K562 (cell line): Measurements from ENCODE around the gene TCAP. TPM values are rescaled to one million over a fixed set of nuclear protein-coding genes. Genes with fewer than 3 reads are reported as not detected.

Experiments
- ATAC-seq: fragments of 200-7000 bp; cut with Tn5 transposase; 3 replicates; pipeline ENCODE4 v1.9.1; 2020; ENCODE audit warnings: moderate library complexity
- BruUV-seq: library from RNA; stranded (reverse); fragments of 400-500 nt; replicated peaks from 2 replicates; lab custom pipeline; 2021; lab: Mats Ljungman, UMichigan
- CTCF ChIA-PET: fragments of 300-600 bp; formaldehyde crosslinking; extraction: SDS; loops from one replicate; lab custom pipeline; 2021; ENCODE audit warnings: low intra/inter-chr PET ratio; lab: Yijun Ruan, JAX
- POLR2A ChIA-PET: fragments of 300-600, 350-650 bp; sonication (Branson Sonifier 250); formaldehyde crosslinking; extraction: SDS; loops from one replicate; lab custom pipeline; 2021; ENCODE audit warnings: antibody characterized with exemption, inconsistent platforms; lab: Yijun Ruan, JAX
- DNase-seq, 4 experiments: peaks; one replicate each; pipeline versions ENCODE4 v3.0.0 to v3.0.0-alpha.2; 2011 to 2018; ENCODE audit warnings: low spot score in 3 of 4, mixed read lengths in 3 of 4; ENCODE audit errors: extremely low read depth in 1 of 4
- FAIRE-seq: peaks from 2 replicates; lab custom pipeline; 2011; peaks lifted over from hg19 to GRCh38; lab: Jason Lieb, UNC
- H2AFZ ChIP-seq: 2 replicates; pipeline ENCODE4 v1.6.0; 2011; ENCODE audit warnings: low read depth, low read length, control low read depth, inconsistent platforms
- H3K27ac ChIP-seq: fragments of 200-600 bp; 3 replicates; pipeline ENCODE4 v1.8.0; 2011; ENCODE audit warnings: low read depth, mild to moderate bottlenecking, control low read depth, inconsistent platforms, low read length, moderate library complexity, mixed read lengths; ENCODE audit errors: extremely low read depth
- H3K27me3 ChIP-seq, 2 experiments: fragments of 300-600 bp in 1 of 2; 2 replicates in 1 of 2; 3 replicates in 1 of 2; pipeline versions ENCODE4 v1.6.0 to v1.8.0; 2011; ENCODE audit warnings: inconsistent platforms in 2 of 2, low read length in 2 of 2, mild to moderate bottlenecking in 1 of 2, mixed read lengths in 1 of 2, moderate library complexity in 1 of 2; ENCODE audit not compliant: control insufficient read depth in 2 of 2, insufficient read depth in 2 of 2
- H3K36me3 ChIP-seq: fragments of 300-600 bp; 3 replicates; pipeline ENCODE4 v1.8.0; 2011; ENCODE audit warnings: mild to moderate bottlenecking, low read length, inconsistent platforms; ENCODE audit not compliant: control insufficient read depth, insufficient read depth
- H3K4me1 ChIP-seq, 2 experiments: fragments of 200-600 bp in 1 of 2; replicated peaks in 1 of 2; 2 replicates in 1 of 2; 3 replicates in 1 of 2; pipeline versions ENCODE4 v1.5.1 to v1.8.0; 2011; ENCODE audit warnings: inconsistent platforms in 2 of 2, low read length in 2 of 2, mild to moderate bottlenecking in 1 of 2, mixed read lengths in 1 of 2, moderate library complexity in 1 of 2; ENCODE audit not compliant: control insufficient read depth in 2 of 2, insufficient read depth in 2 of 2
- H3K4me2 ChIP-seq: 2 replicates; pipeline ENCODE4 v1.6.1; 2011; ENCODE audit warnings: low read length, control low read depth, inconsistent platforms, mixed read lengths; ENCODE audit not compliant: insufficient read depth
- H3K4me3 ChIP-seq: fragments of 200-600 bp; sonication (generic), shearing (Covaris generic); 2 replicates; pipeline ENCODE4 v1.5.1; 2016; ENCODE audit warnings: control low read depth, inconsistent platforms
- H3K79me2 ChIP-seq: fragments of 200-600 bp; 3 replicates; pipeline ENCODE4 v1.8.0; 2011; ENCODE audit warnings: low read length, inconsistent platforms; ENCODE audit not compliant: control insufficient read depth, insufficient read depth
- H3K9ac ChIP-seq, 2 experiments: 2 replicates each; pipeline versions ENCODE4 v1.6.0 to v1.6.1; 2011; ENCODE audit warnings: low read depth in 2 of 2, low read length in 2 of 2, control low read depth in 1 of 2, inconsistent platforms in 1 of 2, mild to moderate bottlenecking in 1 of 2, mixed read lengths in 1 of 2; ENCODE audit not compliant: insufficient read depth in 1 of 2
- H3K9me1 ChIP-seq: one replicate; pipeline ENCODE4 v1.6.0; 2011; ENCODE audit warnings: inconsistent platforms, mild to moderate bottlenecking, low read length, moderate library complexity; ENCODE audit not compliant: control insufficient read depth, insufficient read depth
- H3K9me3 ChIP-seq: replicated peaks from 2 replicates; pipeline ENCODE4 v1.5.1; 2011; ENCODE audit warnings: low read depth, low read length, inconsistent platforms; ENCODE audit not compliant: control insufficient read depth, insufficient read depth
- H4K20me1 ChIP-seq: replicated peaks from 2 replicates; pipeline ENCODE4 v1.6.1; 2011; ENCODE audit warnings: low read length, inconsistent platforms, mixed read lengths; ENCODE audit not compliant: control insufficient read depth, insufficient read depth
- COPS2 ChIP-seq: fragments of 450-650 bp; conservative IDR thresholded peaks from 2 replicates; pipeline ENCODE4 v1.6.1; 2016; ENCODE audit warnings: mild to moderate bottlenecking, moderate library complexity
- CREB1 ChIP-seq, 2 experiments: sonication (generic) in 1 of 2; formaldehyde crosslinking in 1 of 2; IDR thresholded peaks; 2 replicates each; pipeline versions ENCODE4 v1.6.1 to v1.8.0; 2012 to 2022; ENCODE audit warnings: inconsistent platforms in 1 of 2, mild to moderate bottlenecking in 1 of 2, missing genetic modification reagents in 1 of 2, moderate library complexity in 1 of 2
- CREM ChIP-seq: IDR thresholded peaks from 2 replicates; pipeline ENCODE4 v1.6.1; 2014; ENCODE audit warnings: antibody characterized with exemption, low read depth
- ELF1 ChIP-seq: fragments of 200-800 bp; sonication (Bioruptor generic); IDR thresholded peaks from 2 replicates; pipeline ENCODE4 v1.6.1; 2016; ENCODE audit warnings: missing genetic modification characterization, missing compliant biosample characterization
- ERF ChIP-seq: fragments of 450-650 bp; formaldehyde crosslinking; IDR thresholded peaks from 2 replicates; pipeline ENCODE4 v1.4.0; 2020; ENCODE audit warnings: mild to moderate bottlenecking, mixed read lengths
- ESRRA ChIP-seq: fragments of 450-650 bp; IDR thresholded peaks from 2 replicates; pipeline ENCODE4 v1.6.1; 2014; ENCODE audit warnings: low read depth, mild to moderate bottlenecking, moderate library complexity, borderline replicate concordance
- RCOR1 ChIP-seq, 2 experiments: IDR thresholded peaks; 2 replicates each; pipeline ENCODE4 v1.6.1; 2012; ENCODE audit warnings: low read depth in 2 of 2, low read length in 2 of 2, borderline replicate concordance in 1 of 2, improper control_type of control experiment in 1 of 2
- SUPT5H ChIP-seq: fragments of 450-650 bp; IDR thresholded peaks from 2 replicates; pipeline ENCODE4 v1.6.1; 2016
- WGBS: fragments of 100-300 bp; shearing (Covaris generic); methylation state at CpG from one replicate; pipeline ENCODE4 v1.1.6; 2016; ENCODE audit warnings: low coverage, mixed read lengths; ENCODE audit not compliant: insufficient coverage; ENCODE audit errors: missing lambda C conversion rate; 5-methylcytosine and 5-hydroxymethylcytosine counted together
- in situ Hi-C: fragments of 300-500 bp; cut with MboI; formaldehyde crosslinking; loops from 4 replicates; pipeline ENCODE4 v1.15.0; 2018; ENCODE audit warnings: inconsistent platforms, mixed read lengths
- intact Hi-C: fragments of 100-400 bp; cut with micrococcal nuclease; formaldehyde crosslinking; loops from 2 replicates; pipeline ENCODE4 v1.14.2; 2022
- polyA plus RNA-seq, 8 experiments: library from polyadenylated mRNA; depleted of rRNA in 4 of 8; stranded (reverse) in 5 of 8; unstranded in 3 of 8; fragments of >200 nt; fragmentation: Nextera tagmentation in 2 of 8; fragmentation: Illumina TruSeq in 1 of 8; extraction: Ambion mirVana in 2 of 8; extraction: Trizol in 1 of 8; gene quantifications; 2 replicates each; pipeline versions ENCODE4 v1.2.1 to v1.2.3, GENCODE V29; 2011 to 2014; ENCODE audit warnings: inconsistent platforms in 1 of 8, missing spikeins in 1 of 8
- total RNA-seq, 7 experiments: library from RNA; depleted of rRNA in 6 of 7; stranded (reverse); fragments of >200 nt in 6 of 7; fragmentation: Illumina TruSeq in 2 of 7; extraction: Trizol in 2 of 7; gene quantifications; 2 replicates each; pipeline versions ENCODE4 v1.2.1 to v1.2.3, GENCODE V29; 2011 to 2021; ENCODE audit warnings: low replicate concordance in 1 of 7
- TF ChIP-seq, protein P1 (sequence below): sonication (generic); formaldehyde crosslinking; IDR thresholded peaks from 2 replicates; pipeline ENCODE4 v1.8.0; 2022; ENCODE audit warnings: missing genetic modification reagents, mild to moderate bottlenecking, moderate library complexity, borderline replicate concordance

Gene TCAP
- total and polyA plus RNA-seq, 9 of the 15 experiments (the other 6 are each of a cell fraction or from before 2014, with no cell fraction given): 0.33 to 1.4 (median 0.82) TPM; not detected in 2

DNA sequence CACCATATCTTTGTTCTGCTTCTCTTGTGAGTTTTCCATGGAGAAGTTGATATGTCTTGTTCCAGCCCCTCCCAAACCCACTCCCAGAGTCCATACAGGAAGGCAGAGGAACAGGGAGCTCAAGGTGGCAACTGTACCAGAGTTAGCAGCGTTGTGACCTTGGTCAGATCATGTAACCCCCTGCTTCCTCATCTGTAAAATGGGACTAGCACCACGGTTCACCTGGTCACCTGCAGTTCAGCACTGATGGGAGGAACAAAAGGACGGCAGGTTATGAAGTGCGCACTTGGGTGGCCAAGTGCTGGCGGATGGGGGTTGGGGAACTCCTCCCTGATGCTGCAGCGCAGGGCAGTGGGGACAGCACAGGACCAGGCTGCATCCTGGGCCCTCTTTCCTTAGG, 49.7 kb upstream of the TCAP start:
- in situ Hi-C loops (no loop called here), intact Hi-C loops (loop anchor here (5.0 kb wide), 1 partner anchor 408 kb away; no protein-coding TSS in a partner anchor)
- Histone ChIP-seq H3K36me3 (no peaks in the 10 kb centered on the region), H3K4me3 (no peak overlapping the region), H3K9me3 (no peaks in the 10 kb centered on the region), H2AFZ (no peak overlapping the region), H3K9me1 (no peaks in the 10 kb centered on the region), H3K27ac (no peak overlapping the region), H3K9ac (no peak overlapping the region), H3K4me1 (peaks cover 0 to 23% of the 10 kb centered on the region in 2 experiments; a peak in 3 of 5 replicates), H4K20me1 (no peaks in the 10 kb centered on the region), H3K4me2 (no peak overlapping the region), H3K27me3 (peaks cover 6 to 30% of the 10 kb centered on the region in 2 experiments; a peak in 2 of 5 replicates), H3K79me2 (no peaks in the 10 kb centered on the region)
- TF ChIP-seq ELF1 (tag) (no peak), CREM (no peak), ESRRA (peak; percentile 61; the same call in 1 of the 2 replicates), ERF (CRISPR knock-in tag) (no peak), RCOR1 (IDR thresholded peaks at IDR 0.05; ENCODE audit: borderline replicate concordance in 1 of 2, low read depth in 2 of 2, low read length in 2 of 2) (no peak), SUPT5H (no peak)
- no peak for DNase-seq
- no TSS peak for BruUV-seq
- ChIA-PET POLR2A (no interaction called here), CTCF (interaction anchor here (0.6 kb wide), 1 partner anchor 179 kb away, joined by 4 read pairs; no protein-coding TSS in a partner anchor)
- 7% methylated on average over 6 of the region's 6 CpGs for WGBS
- no peak for ATAC-seq
- FAIRE-seq: no peak

DNA sequence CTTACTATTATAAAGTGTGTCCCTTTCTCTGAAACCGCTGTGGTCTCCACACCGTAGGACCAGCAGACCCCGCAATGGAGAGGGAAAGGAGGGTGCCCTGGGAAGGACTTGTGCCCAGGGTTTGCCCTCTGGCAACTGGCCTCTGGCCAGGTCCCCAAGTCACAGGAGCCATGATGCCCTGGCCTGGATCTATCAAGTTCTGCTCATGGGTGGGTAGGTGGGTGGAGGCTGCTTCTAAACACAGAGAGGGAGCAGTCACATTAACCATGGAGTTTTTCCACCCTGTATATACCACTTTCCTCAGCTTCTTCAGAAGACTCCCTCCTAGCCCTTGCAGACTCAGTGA, 48.1 kb upstream of the TCAP start:
- in situ Hi-C loops: no loop called here
- peak overlapping the region in 1 of 2 experiments; percentile 89; a peak in 2 of 4 replicates for H3K9ac ChIP-seq
- H2AFZ ChIP-seq: 0 out of 2 replicates have a peak overlapping the region, but pooled peaks have one; percentile 61
- TF ChIP-seq ESRRA (0 out of 2 replicates have a peak, but pooled peaks have one; percentile 26), CREB1 (IDR thresholded peaks at IDR 0.05) (no peak), CREB1 (CRISPR knock-in tag; IDR thresholded peaks at IDR 0.05) (no peak), COPS2 (no peak)
- TF ChIP-seq, protein P1, sequence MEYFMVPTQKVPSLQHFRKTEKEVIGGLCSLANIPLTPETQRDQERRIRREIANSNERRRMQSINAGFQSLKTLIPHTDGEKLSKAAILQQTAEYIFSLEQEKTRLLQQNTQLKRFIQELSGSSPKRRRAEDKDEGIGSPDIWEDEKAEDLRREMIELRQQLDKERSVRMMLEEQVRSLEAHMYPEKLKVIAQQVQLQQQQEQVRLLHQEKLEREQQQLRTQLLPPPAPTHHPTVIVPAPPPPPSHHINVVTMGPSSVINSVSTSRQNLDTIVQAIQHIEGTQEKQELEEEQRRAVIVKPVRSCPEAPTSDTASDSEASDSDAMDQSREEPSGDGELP (CRISPR knock-in tag): no peak
- peak overlapping the region; percentile 43; the same call in 1 of the 2 replicates for H3K4me2 ChIP-seq
- no peak overlapping the region; the same call in 1 of the 2 replicates for H3K4me3 ChIP-seq
- POLR2A ChIA-PET: no interaction called here
- no peaks in the 10 kb centered on the region for H3K9me1 ChIP-seq
- DNase-seq (no peak), FAIRE-seq (no peak), ATAC-seq (no peak)
- H3K4me1 ChIP-seq: peaks cover under 1 to 28% of the 10 kb centered on the region in 2 experiments; a peak in 3 of 5 replicates
- H3K36me3 ChIP-seq: no peaks in the 10 kb centered on the region
- no peaks in the 10 kb centered on the region for H3K9me3 ChIP-seq
- no peaks in the 10 kb centered on the region for H4K20me1 ChIP-seq
- no peak overlapping the region for H3K27ac ChIP-seq
- intact Hi-C loops: loop anchor here (5.0 kb wide), 1 partner anchor 410 kb away; no protein-coding TSS in a partner anchor
- CTCF ChIA-PET: no interaction called here
- no TSS peak for BruUV-seq
- no peaks in the 10 kb centered on the region for H3K79me2 ChIP-seq
- peaks cover 6 to 41% of the 10 kb centered on the region in 2 experiments; a peak in 2 of 5 replicates for H3K27me3 ChIP-seq
- 42% methylated on average over 3 of the region's 3 CpGs for WGBS
